HCT116 (cell line): ENCODE results near the gene ZNRF3. TPM values are rescaled to one million over a fixed set of nuclear protein-coding genes. Genes with fewer than 3 reads are reported as not detected.

Source experiments
- ATAC-seq: fragments of 200-7000 bp; cut with Tn5 transposase; 2 replicates; pipeline ENCODE4 v1.9.1; 2020; ENCODE audit warnings: mild to moderate bottlenecking, moderate library complexity
- BruUV-seq: library from RNA; stranded (reverse); fragments of 400-500 nt; replicated peaks from 2 replicates; lab custom pipeline; 2021; lab: Mats Ljungman, UMichigan
- CTCF ChIA-PET: fragments of 300-600 bp; sonication (Branson Sonifier 250); formaldehyde crosslinking; loops from one replicate; lab custom pipeline; 2021; ENCODE audit warnings: antibody characterized with exemption; lab: Charles Lee
- POLR2A ChIA-PET: fragments of 300-600, 350-600 bp; sonication (Branson Sonifier 250); formaldehyde crosslinking; loops from one replicate; lab custom pipeline; 2021; ENCODE audit warnings: antibody characterized with exemption; lab: Charles Lee
- RAD21 ChIA-PET, 2 experiments: fragments of 300-600 bp; sonication (Branson Sonifier 250); formaldehyde crosslinking; loops; one replicate each; lab custom pipeline; 2023; ENCODE audit warnings: low total read pairs in 2 of 2; ENCODE audit not compliant: uncharacterized antibody in 2 of 2, unreplicated experiment in 2 of 2, low non-redundant PET in 1 of 2; lab: Charles Lee
- DNase-seq: peaks from one replicate; pipeline ENCODE4 v3.0.0-alpha.2; 2010; ENCODE audit warnings: low read depth, low spot score
- H2AFZ ChIP-seq: fragments of 200-600 bp; shearing (Covaris generic), sonication (generic); 2 replicates; pipeline ENCODE4 v1.6.1; 2017; ENCODE audit warnings: low read depth, mixed run types, mixed read lengths, antibody characterized with exemption, low read length; ENCODE audit not compliant: poor library complexity, severe bottlenecking
- H3K27ac ChIP-seq: 2 replicates; pipeline ENCODE4 v1.5.1; 2012; ENCODE audit warnings: low read depth, low read length
- H3K27me3 ChIP-seq: fragments of 200-600 bp; sonication (generic); 2 replicates; pipeline ENCODE4 v1.6.1; 2016; ENCODE audit warnings: mixed run types, low read length, mixed read lengths; ENCODE audit not compliant: insufficient read depth
- H3K36me3 ChIP-seq, 2 experiments: fragments of 200-500 bp in 1 of 2; fragments of 200-600 bp in 1 of 2; sonication (Bioruptor generic) in 1 of 2; sonication (generic) in 1 of 2; 2 replicates each; pipeline versions ENCODE4 v1.5.1 to v1.6.1; 2014 to 2016; ENCODE audit warnings: low read length in 2 of 2, inconsistent platforms in 1 of 2, mixed read lengths in 1 of 2, mixed run types in 1 of 2; ENCODE audit not compliant: insufficient read depth in 2 of 2, control insufficient read depth in 1 of 2
- H3K4me1 ChIP-seq, 2 experiments: fragments of 200-600 bp in 1 of 2; sonication (generic) in 1 of 2; 2 replicates each; pipeline versions ENCODE4 v1.5.1 to v1.6.1; 2012 to 2017; ENCODE audit warnings: low read length in 2 of 2, inconsistent platforms in 1 of 2, mild to moderate bottlenecking in 1 of 2, mixed read lengths in 1 of 2, mixed run types in 1 of 2, moderate library complexity in 1 of 2; ENCODE audit not compliant: insufficient read depth in 2 of 2, control insufficient read depth in 1 of 2
- H3K4me2 ChIP-seq: fragments of 200-600 bp; sonication (generic); 2 replicates; pipeline ENCODE4 v1.6.1; 2017; ENCODE audit warnings: mixed run types, low read length, mixed read lengths
- H3K4me3 ChIP-seq, 2 experiments: fragments of 200-600 bp in 1 of 2; sonication (generic) in 1 of 2; replicated peaks in 1 of 2; 2 replicates each; pipeline ENCODE4 v1.5.1; 2011 to 2016; ENCODE audit warnings: low read length in 2 of 2, control low read depth in 1 of 2, low read depth in 1 of 2, mild to moderate bottlenecking in 1 of 2, mixed read lengths in 1 of 2, mixed run types in 1 of 2
- H3K79me2 ChIP-seq: fragments of 200-600 bp; sonication (generic); 2 replicates; pipeline ENCODE4 v1.6.1; 2017; ENCODE audit warnings: mild to moderate bottlenecking, mixed run types, low read length, moderate library complexity, mixed read lengths; ENCODE audit not compliant: insufficient read depth
- H3K9ac ChIP-seq: fragments of 200-600 bp; sonication (generic); 2 replicates; pipeline ENCODE4 v1.6.1; 2016; ENCODE audit warnings: low read length, mixed read lengths
- H3K9me2 ChIP-seq: fragments of 200-600 bp; sonication (generic), shearing (Covaris generic); 2 replicates; pipeline ENCODE4 v1.6.1; 2017; ENCODE audit warnings: mixed run types, mild to moderate bottlenecking, moderate library complexity; ENCODE audit not compliant: insufficient read depth
- H3K9me3 ChIP-seq, 2 experiments: fragments of 200-500 bp in 1 of 2; fragments of 200-600 bp in 1 of 2; sonication (Bioruptor generic) in 1 of 2; sonication (generic) in 1 of 2; 2 replicates each; pipeline ENCODE4 v1.6.1; 2014 to 2017; ENCODE audit warnings: low read length in 2 of 2, mixed read lengths in 2 of 2, inconsistent platforms in 1 of 2, low read depth in 1 of 2, mild to moderate bottlenecking in 1 of 2, mixed run types in 1 of 2, moderate library complexity in 1 of 2; ENCODE audit not compliant: control insufficient read depth in 1 of 2, insufficient read depth in 1 of 2
- H4K20me1 ChIP-seq: fragments of 200-600 bp; sonication (generic), shearing (Covaris generic); 2 replicates; pipeline ENCODE4 v1.6.1; 2017; ENCODE audit warnings: mixed run types, mild to moderate bottlenecking, moderate library complexity; ENCODE audit not compliant: insufficient read depth
- CBX3 ChIP-seq: IDR thresholded peaks from 2 replicates; pipeline ENCODE4 v1.6.1; 2012; ENCODE audit warnings: low read depth
- CEBPB ChIP-seq: IDR thresholded peaks from 2 replicates; pipeline ENCODE4 v1.6.1; 2012; ENCODE audit warnings: low read depth
- EGR1 ChIP-seq: IDR thresholded peaks from 2 replicates; pipeline ENCODE4 v1.6.1; 2012; ENCODE audit warnings: low read depth
- ELF1 ChIP-seq: IDR thresholded peaks from 2 replicates; pipeline ENCODE4 v1.6.1; 2012; ENCODE audit warnings: low read depth, borderline replicate concordance
- JUND ChIP-seq: IDR thresholded peaks from 2 replicates; pipeline ENCODE4 v1.6.1; 2012
- RAD21 ChIP-seq: IDR thresholded peaks from 2 replicates; pipeline ENCODE4 v1.6.1; 2012; ENCODE audit warnings: low read depth, mild to moderate bottlenecking
- YY1 ChIP-seq: IDR thresholded peaks from 2 replicates; pipeline ENCODE4 v1.6.1; 2011; ENCODE audit warnings: low read length, low read depth, moderate library complexity, mild to moderate bottlenecking; ENCODE audit not compliant: insufficient replicate concordance; ENCODE audit errors: extremely low read depth
- intact Hi-C: fragments of 100-400 bp; cut with micrococcal nuclease; formaldehyde crosslinking; loops from 2 replicates; pipeline ENCODE4 v1.10.0; 2022
- total RNA-seq: library from RNA; stranded (reverse); gene quantifications from one replicate; pipeline ENCODE4 v1.2.1, GENCODE V29; 2021; ENCODE audit not compliant: unreplicated experiment
- TF ChIP-seq, protein P1 (sequence below): IDR thresholded peaks from 2 replicates; pipeline ENCODE4 v1.6.1; 2012
- TF ChIP-seq, protein P2 (sequence below), 3 experiments: fragments of 200-600 bp in 1 of 3; sonication (generic) in 1 of 3; IDR thresholded peaks in 2 of 3; conservative IDR thresholded peaks in 1 of 3; 2 replicates each; pipeline ENCODE4 v1.5.1; 2012 to 2017; ENCODE audit warnings: low read depth in 2 of 3, low read length in 2 of 3, antibody characterized with exemption in 1 of 3, borderline replicate concordance in 1 of 3, control low read depth in 1 of 3, mild to moderate bottlenecking in 1 of 3, mixed read lengths in 1 of 3, mixed run types in 1 of 3, moderate library complexity in 1 of 3; ENCODE audit not compliant: insufficient read depth in 1 of 3
- TF ChIP-seq, protein P3 (sequence below): IDR thresholded peaks from 2 replicates; pipeline ENCODE4 v1.6.1; 2012; ENCODE audit warnings: low read depth
- TF ChIP-seq, protein P4 (sequence below): IDR thresholded peaks from 2 replicates; pipeline ENCODE4 v1.6.1; 2011; ENCODE audit warnings: mild to moderate bottlenecking, low read length, moderate library complexity; ENCODE audit not compliant: insufficient replicate concordance; ENCODE audit errors: extremely low read depth

ZNRF3 gene
- total RNA-seq, 1 experiment from 2014 or later = 12.2 TPM

DNA sequence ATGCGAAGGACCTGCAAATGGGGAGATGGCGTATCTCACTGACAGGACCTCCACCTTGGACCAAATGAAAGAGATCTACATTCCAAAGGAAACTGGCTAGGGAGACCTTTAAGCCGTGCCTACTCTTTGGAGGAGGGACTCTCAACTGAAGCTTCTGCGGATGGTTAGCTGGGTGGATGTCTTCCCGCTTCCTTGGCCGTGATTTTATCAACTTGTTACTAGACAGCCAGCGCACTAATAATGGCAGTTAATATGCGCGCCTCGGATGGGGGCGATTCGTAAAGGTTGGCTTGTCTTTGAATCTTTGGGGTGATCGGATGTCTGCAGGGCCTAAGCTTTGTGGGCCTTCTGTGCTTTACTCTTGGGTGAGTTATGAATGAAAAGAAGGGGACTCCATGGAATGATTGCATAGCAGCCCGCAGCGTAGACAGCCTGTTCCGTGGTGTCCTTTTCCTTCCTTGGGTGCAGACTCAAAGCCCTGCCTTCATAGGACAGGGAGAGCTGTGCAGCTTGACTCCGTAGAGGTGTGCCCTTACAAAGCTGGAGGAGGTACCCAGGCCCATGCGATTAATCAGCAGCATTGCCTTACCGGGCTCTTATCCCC lies 1.5 kb downstream of the ZNRF3 start:
- Histone ChIP-seq H3K9me2 (no peaks in the 10 kb centered on the region), H3K36me3 (no peaks in the 10 kb centered on the region), H3K27me3 (no peaks in the 10 kb centered on the region), H4K20me1 (peaks cover 9% of the 10 kb centered on the region; the same call in 1 of the 2 replicates)
- CTCF ChIA-PET = no interaction called here
- TF ChIP-seq, protein P1, sequence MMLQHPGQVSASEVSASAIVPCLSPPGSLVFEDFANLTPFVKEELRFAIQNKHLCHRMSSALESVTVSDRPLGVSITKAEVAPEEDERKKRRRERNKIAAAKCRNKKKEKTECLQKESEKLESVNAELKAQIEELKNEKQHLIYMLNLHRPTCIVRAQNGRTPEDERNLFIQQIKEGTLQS = no peak
- no peak for TF ChIP-seq CBX3
- no peak for TF ChIP-seq EGR1
- no peak for TF ChIP-seq JUND
- TF ChIP-seq, all 23 proteins: peak for 0
- DNase-seq = no peak
- H3K4me2 ChIP-seq = peak overlapping the region; percentile 98
- BruUV-seq = TSS peak; percentile 45
- H3K4me1 ChIP-seq = peaks cover 19 to 24% of the 10 kb centered on the region in 2 experiments
- no peak for ATAC-seq
- no peaks in the 10 kb centered on the region for H3K9me3 ChIP-seq
- peak overlapping the region; percentile 66 to 80 for H3K4me3 ChIP-seq
- ChIA-PET RAD21 (no interaction called here), POLR2A (interaction anchor here (0.7 kb wide), 1 partner anchor 319 kb away, joined by 3 read pairs; no protein-coding TSS in a partner anchor)
- H3K79me2 ChIP-seq = peaks cover 57% of the 10 kb centered on the region
- peak overlapping the region; percentile 63 for H3K9ac ChIP-seq
- H3K27ac ChIP-seq = no peak overlapping the region
- intact Hi-C loops = no loop called here
- no peak overlapping the region for H2AFZ ChIP-seq

DNA sequence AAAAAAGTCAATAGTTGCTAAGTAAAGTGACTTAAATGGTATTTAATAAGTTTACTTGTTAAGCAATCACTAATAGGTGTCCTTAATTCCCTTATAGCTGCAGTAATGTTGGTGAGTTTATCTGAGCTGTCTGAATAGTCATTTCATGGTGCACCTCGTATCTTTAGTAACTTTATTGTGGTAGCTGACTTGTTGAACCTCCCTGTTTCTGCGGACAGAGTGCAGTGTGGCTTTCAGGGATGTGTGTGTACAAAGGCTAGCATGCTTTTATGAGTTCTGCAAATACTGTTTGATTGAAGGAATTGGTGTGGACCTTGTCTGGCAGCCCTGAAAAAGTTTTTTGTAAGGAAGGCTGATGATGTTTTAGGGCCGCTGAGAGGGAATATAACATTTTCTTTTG lies 2.6 kb downstream of the ZNRF3 start:
- H3K4me2 ChIP-seq = no peak overlapping the region
- POLR2A ChIA-PET = no interaction called here
- TF ChIP-seq RAD21 (no peak), EGR1 (no peak), CEBPB (no peak), YY1 (no peak), ELF1 (no peak)
- TF ChIP-seq, protein P2, sequence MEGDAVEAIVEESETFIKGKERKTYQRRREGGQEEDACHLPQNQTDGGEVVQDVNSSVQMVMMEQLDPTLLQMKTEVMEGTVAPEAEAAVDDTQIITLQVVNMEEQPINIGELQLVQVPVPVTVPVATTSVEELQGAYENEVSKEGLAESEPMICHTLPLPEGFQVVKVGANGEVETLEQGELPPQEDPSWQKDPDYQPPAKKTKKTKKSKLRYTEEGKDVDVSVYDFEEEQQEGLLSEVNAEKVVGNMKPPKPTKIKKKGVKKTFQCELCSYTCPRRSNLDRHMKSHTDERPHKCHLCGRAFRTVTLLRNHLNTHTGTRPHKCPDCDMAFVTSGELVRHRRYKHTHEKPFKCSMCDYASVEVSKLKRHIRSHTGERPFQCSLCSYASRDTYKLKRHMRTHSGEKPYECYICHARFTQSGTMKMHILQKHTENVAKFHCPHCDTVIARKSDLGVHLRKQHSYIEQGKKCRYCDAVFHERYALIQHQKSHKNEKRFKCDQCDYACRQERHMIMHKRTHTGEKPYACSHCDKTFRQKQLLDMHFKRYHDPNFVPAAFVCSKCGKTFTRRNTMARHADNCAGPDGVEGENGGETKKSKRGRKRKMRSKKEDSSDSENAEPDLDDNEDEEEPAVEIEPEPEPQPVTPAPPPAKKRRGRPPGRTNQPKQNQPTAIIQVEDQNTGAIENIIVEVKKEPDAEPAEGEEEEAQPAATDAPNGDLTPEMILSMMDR (IDR thresholded peaks at IDR 0.05 in 2 of 3, conservative IDR thresholded peaks at IDR 0.05 in 1 of 3; ENCODE audit: borderline replicate concordance in 1 of 3, insufficient read depth in 1 of 3, low read depth in 2 of 3, low read length in 2 of 3) = no peak
- TF ChIP-seq, protein P3, sequence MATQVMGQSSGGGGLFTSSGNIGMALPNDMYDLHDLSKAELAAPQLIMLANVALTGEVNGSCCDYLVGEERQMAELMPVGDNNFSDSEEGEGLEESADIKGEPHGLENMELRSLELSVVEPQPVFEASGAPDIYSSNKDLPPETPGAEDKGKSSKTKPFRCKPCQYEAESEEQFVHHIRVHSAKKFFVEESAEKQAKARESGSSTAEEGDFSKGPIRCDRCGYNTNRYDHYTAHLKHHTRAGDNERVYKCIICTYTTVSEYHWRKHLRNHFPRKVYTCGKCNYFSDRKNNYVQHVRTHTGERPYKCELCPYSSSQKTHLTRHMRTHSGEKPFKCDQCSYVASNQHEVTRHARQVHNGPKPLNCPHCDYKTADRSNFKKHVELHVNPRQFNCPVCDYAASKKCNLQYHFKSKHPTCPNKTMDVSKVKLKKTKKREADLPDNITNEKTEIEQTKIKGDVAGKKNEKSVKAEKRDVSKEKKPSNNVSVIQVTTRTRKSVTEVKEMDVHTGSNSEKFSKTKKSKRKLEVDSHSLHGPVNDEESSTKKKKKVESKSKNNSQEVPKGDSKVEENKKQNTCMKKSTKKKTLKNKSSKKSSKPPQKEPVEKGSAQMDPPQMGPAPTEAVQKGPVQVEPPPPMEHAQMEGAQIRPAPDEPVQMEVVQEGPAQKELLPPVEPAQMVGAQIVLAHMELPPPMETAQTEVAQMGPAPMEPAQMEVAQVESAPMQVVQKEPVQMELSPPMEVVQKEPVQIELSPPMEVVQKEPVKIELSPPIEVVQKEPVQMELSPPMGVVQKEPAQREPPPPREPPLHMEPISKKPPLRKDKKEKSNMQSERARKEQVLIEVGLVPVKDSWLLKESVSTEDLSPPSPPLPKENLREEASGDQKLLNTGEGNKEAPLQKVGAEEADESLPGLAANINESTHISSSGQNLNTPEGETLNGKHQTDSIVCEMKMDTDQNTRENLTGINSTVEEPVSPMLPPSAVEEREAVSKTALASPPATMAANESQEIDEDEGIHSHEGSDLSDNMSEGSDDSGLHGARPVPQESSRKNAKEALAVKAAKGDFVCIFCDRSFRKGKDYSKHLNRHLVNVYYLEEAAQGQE = no peak
- TF ChIP-seq, protein P4, sequence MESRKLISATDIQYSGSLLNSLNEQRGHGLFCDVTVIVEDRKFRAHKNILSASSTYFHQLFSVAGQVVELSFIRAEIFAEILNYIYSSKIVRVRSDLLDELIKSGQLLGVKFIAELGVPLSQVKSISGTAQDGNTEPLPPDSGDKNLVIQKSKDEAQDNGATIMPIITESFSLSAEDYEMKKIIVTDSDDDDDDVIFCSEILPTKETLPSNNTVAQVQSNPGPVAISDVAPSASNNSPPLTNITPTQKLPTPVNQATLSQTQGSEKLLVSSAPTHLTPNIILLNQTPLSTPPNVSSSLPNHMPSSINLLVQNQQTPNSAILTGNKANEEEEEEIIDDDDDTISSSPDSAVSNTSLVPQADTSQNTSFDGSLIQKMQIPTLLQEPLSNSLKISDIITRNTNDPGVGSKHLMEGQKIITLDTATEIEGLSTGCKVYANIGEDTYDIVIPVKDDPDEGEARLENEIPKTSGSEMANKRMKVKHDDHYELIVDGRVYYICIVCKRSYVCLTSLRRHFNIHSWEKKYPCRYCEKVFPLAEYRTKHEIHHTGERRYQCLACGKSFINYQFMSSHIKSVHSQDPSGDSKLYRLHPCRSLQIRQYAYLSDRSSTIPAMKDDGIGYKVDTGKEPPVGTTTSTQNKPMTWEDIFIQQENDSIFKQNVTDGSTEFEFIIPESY = no peak

More for the DNA sequence above, 2.6 kb downstream of the ZNRF3 start:
- no peaks in the 10 kb centered on the region for H3K9me3 ChIP-seq
- no peak overlapping the region for H3K9ac ChIP-seq
- ChIA-PET RAD21 (interaction anchor here (0.7 to 1.4 kb wide), 2 partner anchors 97 to 155 kb away, joined by 3 read pairs; no protein-coding TSS in a partner anchor), CTCF (no interaction called here)
- no TSS peak for BruUV-seq
- no peaks in the 10 kb centered on the region for H3K36me3 ChIP-seq
- H3K4me1 ChIP-seq = peaks cover 19 to 24% of the 10 kb centered on the region in 2 experiments
- H4K20me1 ChIP-seq = peaks cover 9% of the 10 kb centered on the region; the same call in 1 of the 2 replicates
- ATAC-seq (no peak), DNase-seq (no peak)
- no peaks in the 10 kb centered on the region for H3K27me3 ChIP-seq
- intact Hi-C loops = no loop called here
- no peak overlapping the region for H3K4me3 ChIP-seq
- no peak overlapping the region for H3K27ac ChIP-seq
- no peak overlapping the region for H2AFZ ChIP-seq
- H3K79me2 ChIP-seq = peaks cover 68% of the 10 kb centered on the region
- no peaks in the 10 kb centered on the region for H3K9me2 ChIP-seq
